GM12878 (cell line): ENCODE measurements around the gene PTCD3. TPM values are rescaled to one million over a fixed set of nuclear protein-coding genes. Genes with fewer than 3 reads are reported as not detected.

Source experiments
- ATAC-seq: fragments of 200-7000 bp; cut with Tn5 transposase; 3 replicates; pipeline ENCODE4 v1.9.1; 2020; ENCODE audit warnings: mild to moderate bottlenecking, moderate library complexity
- BruUV-seq: library from RNA; stranded (reverse); fragments of 400-500 nt; replicated peaks from 2 replicates; lab custom pipeline; 2021; lab: Mats Ljungman, UMichigan
- CTCF ChIA-PET: fragments of 300-600 bp; sonication (Branson Sonifier 250); formaldehyde crosslinking; extraction: SDS; loops from one replicate; lab custom pipeline; 2021; ENCODE audit warnings: inconsistent platforms; lab: Yijun Ruan, JAX
- POLR2A ChIA-PET: fragments of 350-600 bp; formaldehyde crosslinking; extraction: SDS; loops from one replicate; lab custom pipeline; 2021; ENCODE audit warnings: inconsistent platforms; lab: Charles Lee
- RAD21 ChIA-PET: fragments of 300-600 bp; sonication (Branson Sonifier 250); formaldehyde crosslinking; loops from one replicate; lab custom pipeline; 2023; ENCODE audit warnings: antibody characterized with exemption; ENCODE audit not compliant: unreplicated experiment; lab: Charles Lee
- SMC1A ChIA-PET: fragments of 300-600 bp; sonication (Branson Sonifier 250); formaldehyde crosslinking; loops from one replicate; lab custom pipeline; 2023; ENCODE audit not compliant: unreplicated experiment, uncharacterized antibody; lab: Charles Lee
- DNase-seq: peaks from one replicate; pipeline ENCODE4 v3.0.0-alpha.2; 2011; ENCODE audit warnings: low read depth, low spot score
- FAIRE-seq: peaks from 3 replicates; lab custom pipeline; 2011; peaks lifted over from hg19 to GRCh38; lab: Jason Lieb, UNC
- H2AFZ ChIP-seq: 2 replicates; pipeline ENCODE4 v1.6.0; 2011; ENCODE audit warnings: low read depth, low read length, control low read depth; ENCODE audit not compliant: control insufficient read depth
- H3K27ac ChIP-seq: 2 replicates; pipeline ENCODE4 v1.5.1; 2011; ENCODE audit warnings: control low read depth; ENCODE audit not compliant: control insufficient read depth, insufficient read depth
- H3K27me3 ChIP-seq, 2 experiments: replicated peaks in 1 of 2; 2 replicates each; pipeline versions ENCODE4 v1.6.0 to v1.6.1; 2011; ENCODE audit warnings: low read length in 1 of 2; ENCODE audit not compliant: control insufficient read depth in 2 of 2, insufficient read depth in 2 of 2
- H3K36me3 ChIP-seq, 2 experiments: 2 replicates each; pipeline ENCODE4 v1.5.1; 2011; ENCODE audit warnings: low read length in 1 of 2; ENCODE audit not compliant: control insufficient read depth in 2 of 2, insufficient read depth in 2 of 2
- H3K4me1 ChIP-seq: 2 replicates; pipeline ENCODE4 v1.6.1; 2011; ENCODE audit warnings: mild to moderate bottlenecking, low read length, moderate library complexity, mixed read lengths; ENCODE audit not compliant: control insufficient read depth, insufficient read depth
- H3K4me2 ChIP-seq: 2 replicates; pipeline ENCODE4 v1.6.0; 2011; ENCODE audit warnings: control low read depth; ENCODE audit not compliant: control insufficient read depth, insufficient read depth
- H3K4me3 ChIP-seq: fragments of 200-600 bp; sonication (generic); 2 replicates; pipeline ENCODE4 v1.5.1; 2016
- H3K79me2 ChIP-seq: 2 replicates; pipeline ENCODE4 v1.6.0; 2011; ENCODE audit warnings: low read length; ENCODE audit not compliant: control insufficient read depth, insufficient read depth
- H3K9ac ChIP-seq: 2 replicates; pipeline ENCODE4 v1.8.0; 2011; ENCODE audit warnings: low read length, control low read depth, mixed read lengths; ENCODE audit not compliant: control insufficient read depth, insufficient read depth
- H3K9me3 ChIP-seq: replicated peaks from 3 replicates; pipeline ENCODE4 v1.5.1; 2011; ENCODE audit warnings: mild to moderate bottlenecking, low read length; ENCODE audit not compliant: control insufficient read depth, insufficient read depth
- H4K20me1 ChIP-seq: 2 replicates; pipeline ENCODE4 v1.6.0; 2011; ENCODE audit not compliant: control insufficient read depth, insufficient read depth
- ATF7 ChIP-seq: fragments of 450-650 bp; IDR thresholded peaks from 2 replicates; pipeline ENCODE4 v1.6.1; 2016; ENCODE audit warnings: low read depth, mild to moderate bottlenecking
- CREB1 ChIP-seq: IDR thresholded peaks from 2 replicates; pipeline ENCODE4 v1.6.1; 2012; ENCODE audit warnings: low read depth, mild to moderate bottlenecking, inconsistent platforms
- DPF2 ChIP-seq: fragments of 450-650 bp; IDR thresholded peaks from 2 replicates; pipeline ENCODE4 v1.6.1; 2017; ENCODE audit warnings: mild to moderate bottlenecking
- KAT2A ChIP-seq: conservative IDR thresholded peaks from 2 replicates; pipeline ENCODE4 v1.6.1; 2011; ENCODE audit warnings: low read depth, low read length; ENCODE audit not compliant: control insufficient read depth
- NR2F1 ChIP-seq: fragments of 450-650 bp; conservative IDR thresholded peaks from 2 replicates; pipeline ENCODE4 v1.6.1; 2017; ENCODE audit warnings: mild to moderate bottlenecking
- RUNX3 ChIP-seq: IDR thresholded peaks from 2 replicates; pipeline ENCODE4 v1.6.1; 2012; ENCODE audit warnings: low read length, inconsistent platforms
- SMAD1 ChIP-seq: fragments of 450-650 bp; IDR thresholded peaks from 2 replicates; pipeline ENCODE4 v1.6.1; 2018; ENCODE audit warnings: mild to moderate bottlenecking, low read depth; ENCODE audit not compliant: partially characterized antibody
- TBL1XR1 ChIP-seq: IDR thresholded peaks from 2 replicates; pipeline ENCODE4 v1.6.1; 2012; ENCODE audit warnings: low read depth, low read length, improper control_type of control experiment
- TCF7 ChIP-seq: IDR thresholded peaks from 2 replicates; pipeline ENCODE4 v1.6.1; 2014; ENCODE audit warnings: antibody characterized with exemption, borderline replicate concordance
- ZNF384 ChIP-seq: IDR thresholded peaks from 2 replicates; pipeline ENCODE4 v1.6.1; 2012; ENCODE audit warnings: low read depth, mild to moderate bottlenecking, low read length, improper control_type of control experiment, borderline replicate concordance
- WGBS: methylation state at CpG from one replicate; pipeline ENCODE4 v1.1.6; 2016; ENCODE audit warnings: low lambda C conversion rate; ENCODE audit not compliant: insufficient replicate concordance, insufficient coverage; ENCODE audit errors: missing lambda C conversion rate; 5-methylcytosine and 5-hydroxymethylcytosine counted together
- in situ Hi-C: fragments of 300-500 bp; cut with MboI; formaldehyde crosslinking; loops from 9 replicates; pipeline ENCODE4 v1.14.3; 2018; ENCODE audit warnings: mixed read lengths
- intact Hi-C: fragments of 100-400 bp; cut with micrococcal nuclease; formaldehyde crosslinking; loops from one replicate; pipeline ENCODE4 v1.14.2; 2022; ENCODE audit not compliant: unreplicated experiment
- polyA plus RNA-seq, 11 experiments: library from polyadenylated mRNA; depleted of rRNA in 4 of 11; unstranded in 6 of 11; stranded (reverse) in 5 of 11; fragments of >200 nt; fragmentation: Nextera tagmentation in 4 of 11; fragmentation: Illumina TruSeq in 1 of 11; extraction: Ambion mirVana in 4 of 11; extraction: Trizol in 1 of 11; gene quantifications; 1 replicate in 1 of 11; 2 replicates in 10 of 11; pipeline versions ENCODE4 v1.2.1 to v1.2.3, GENCODE V29; 2011 to 2016; ENCODE audit warnings: inconsistent platforms in 2 of 11, missing spikeins in 2 of 11, low read depth in 1 of 11
- total RNA-seq, 4 experiments: library from RNA; depleted of rRNA in 3 of 4; stranded (reverse); fragments of >200 nt in 3 of 4; fragmentation: Illumina TruSeq in 1 of 4; extraction: Trizol in 1 of 4; gene quantifications; 2 replicates each; pipeline versions ENCODE4 v1.2.1 to v1.2.3, GENCODE V29; 2013 to 2021
- TF ChIP-seq, protein P1 (sequence below): fragments of 150-350 bp; IDR thresholded peaks from 2 replicates; pipeline ENCODE4 v1.6.1; 2014; ENCODE audit warnings: mild to moderate bottlenecking, low read depth, low read length
- TF ChIP-seq, protein P2 (sequence below): fragments of 450-650 bp; IDR thresholded peaks from 2 replicates; pipeline ENCODE4 v1.6.1; 2018; ENCODE audit warnings: borderline replicate concordance, mild to moderate bottlenecking; ENCODE audit not compliant: partially characterized antibody
- TF ChIP-seq, protein P3 (sequence below): fragments of 450-650 bp; IDR thresholded peaks from 2 replicates; pipeline ENCODE4 v1.6.1; 2018; ENCODE audit warnings: mild to moderate bottlenecking, low read depth, moderate library complexity; ENCODE audit not compliant: partially characterized antibody
- TF ChIP-seq, protein P4 (sequence below): fragments of 450-650 bp; formaldehyde crosslinking; IDR thresholded peaks from 2 replicates; pipeline ENCODE4 v1.4.0; 2020; ENCODE audit warnings: mild to moderate bottlenecking, moderate library complexity

Gene PTCD3
- total and polyA plus RNA-seq, 10 of the 15 experiments (the other 5 are each of a cell fraction or from before 2014, with no cell fraction given) = 44.7 to 177 (median 127) TPM

DNA sequence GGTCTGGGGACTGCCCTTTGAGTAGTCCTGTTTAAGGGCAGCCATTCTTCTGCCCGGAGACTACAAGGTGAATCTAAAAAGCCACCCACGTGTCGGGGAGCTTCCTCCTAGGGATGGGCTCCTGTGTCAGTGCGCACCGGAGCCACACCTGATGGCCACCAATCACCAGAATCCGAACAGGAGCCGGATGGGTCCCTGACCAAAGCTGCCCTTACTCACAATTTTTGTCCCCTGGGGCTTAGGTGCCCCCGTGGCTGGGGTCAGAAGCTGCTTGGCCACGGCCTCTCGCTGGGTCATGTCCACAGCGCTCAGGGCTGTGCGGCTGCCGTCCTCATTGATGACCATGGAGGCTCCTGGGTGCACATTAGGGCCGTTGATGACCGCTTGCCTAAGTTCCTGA is 31.2 kb upstream of the PTCD3 start:
- ChIA-PET POLR2A (interaction anchor here (1.0 kb wide), 1 partner anchor 39 kb away, joined by 3 read pairs; no protein-coding TSS in a partner anchor), CTCF (interaction anchor here (6.5 to 12.2 kb wide), 2 partner anchors 185 to 251 kb away, joined by 154 to 458 read pairs; partner anchors contain the start of gene ST3GAL5), SMC1A (interaction anchor here (0.6 to 9.1 kb wide), 4 partner anchors 39 to 259 kb away, joined by 3 to 286 read pairs (median 61); partner anchors contain the start of gene ST3GAL5), RAD21 (interaction anchor here (1.5 kb wide), 1 partner anchor 187 kb away, joined by 5 read pairs; no protein-coding TSS in a partner anchor)
- Histone ChIP-seq H3K27me3 (no peaks in the 10 kb centered on the region), H3K79me2 (no peaks in the 10 kb centered on the region), H3K9ac (no peak overlapping the region), H3K4me1 (peaks cover 9% of the 10 kb centered on the region), H3K4me3 (no peak overlapping the region), H3K9me3 (no peaks in the 10 kb centered on the region; the same call in 2 of the 3 replicates), H3K36me3 (peaks cover 29 to 34% of the 10 kb centered on the region in 2 experiments), H3K4me2 (no peak overlapping the region), H3K27ac (no peak overlapping the region), H4K20me1 (no peaks in the 10 kb centered on the region), H2AFZ (no peak overlapping the region)
- ATAC-seq (no peak), FAIRE-seq (no peak), DNase-seq (no peak)
- in situ Hi-C loops = loop anchor here (5.0 to 10.0 kb wide), 3 partner anchors 52 to 340 kb away; no protein-coding TSS in a partner anchor
- 98% methylated on average over 15 of the region's 15 CpGs for WGBS
- intact Hi-C loops = no loop called here
- no TSS peak for BruUV-seq
- TF ChIP-seq SMAD1 (no peak), TBL1XR1 (no peak), TCF7 (no peak), ATF7 (no peak), CREB1 (no peak), DPF2 (no peak), ZNF384 (no peak), KAT2A (no peak), NR2F1 (no peak), RUNX3 (no peak)
- TF ChIP-seq, protein P1, sequence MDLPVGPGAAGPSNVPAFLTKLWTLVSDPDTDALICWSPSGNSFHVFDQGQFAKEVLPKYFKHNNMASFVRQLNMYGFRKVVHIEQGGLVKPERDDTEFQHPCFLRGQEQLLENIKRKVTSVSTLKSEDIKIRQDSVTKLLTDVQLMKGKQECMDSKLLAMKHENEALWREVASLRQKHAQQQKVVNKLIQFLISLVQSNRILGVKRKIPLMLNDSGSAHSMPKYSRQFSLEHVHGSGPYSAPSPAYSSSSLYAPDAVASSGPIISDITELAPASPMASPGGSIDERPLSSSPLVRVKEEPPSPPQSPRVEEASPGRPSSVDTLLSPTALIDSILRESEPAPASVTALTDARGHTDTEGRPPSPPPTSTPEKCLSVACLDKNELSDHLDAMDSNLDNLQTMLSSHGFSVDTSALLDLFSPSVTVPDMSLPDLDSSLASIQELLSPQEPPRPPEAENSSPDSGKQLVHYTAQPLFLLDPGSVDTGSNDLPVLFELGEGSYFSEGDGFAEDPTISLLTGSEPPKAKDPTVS = no peak
- TF ChIP-seq, protein P2, sequence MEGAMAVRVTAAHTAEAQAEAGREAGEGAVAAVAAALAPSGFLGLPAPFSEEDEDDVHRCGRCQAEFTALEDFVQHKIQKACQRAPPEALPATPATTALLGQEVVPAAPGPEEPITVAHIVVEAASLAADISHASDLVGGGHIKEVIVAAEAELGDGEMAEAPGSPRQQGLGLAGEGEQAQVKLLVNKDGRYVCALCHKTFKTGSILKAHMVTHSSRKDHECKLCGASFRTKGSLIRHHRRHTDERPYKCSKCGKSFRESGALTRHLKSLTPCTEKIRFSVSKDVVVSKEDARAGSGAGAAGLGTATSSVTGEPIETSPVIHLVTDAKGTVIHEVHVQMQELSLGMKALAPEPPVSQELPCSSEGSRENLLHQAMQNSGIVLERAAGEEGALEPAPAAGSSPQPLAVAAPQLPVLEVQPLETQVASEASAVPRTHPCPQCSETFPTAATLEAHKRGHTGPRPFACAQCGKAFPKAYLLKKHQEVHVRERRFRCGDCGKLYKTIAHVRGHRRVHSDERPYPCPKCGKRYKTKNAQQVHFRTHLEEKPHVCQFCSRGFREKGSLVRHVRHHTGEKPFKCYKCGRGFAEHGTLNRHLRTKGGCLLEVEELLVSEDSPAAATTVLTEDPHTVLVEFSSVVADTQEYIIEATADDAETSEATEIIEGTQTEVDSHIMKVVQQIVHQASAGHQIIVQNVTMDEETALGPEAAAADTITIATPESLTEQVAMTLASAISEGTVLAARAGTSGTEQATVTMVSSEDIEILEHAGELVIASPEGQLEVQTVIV = no peak
- TF ChIP-seq, protein P3, sequence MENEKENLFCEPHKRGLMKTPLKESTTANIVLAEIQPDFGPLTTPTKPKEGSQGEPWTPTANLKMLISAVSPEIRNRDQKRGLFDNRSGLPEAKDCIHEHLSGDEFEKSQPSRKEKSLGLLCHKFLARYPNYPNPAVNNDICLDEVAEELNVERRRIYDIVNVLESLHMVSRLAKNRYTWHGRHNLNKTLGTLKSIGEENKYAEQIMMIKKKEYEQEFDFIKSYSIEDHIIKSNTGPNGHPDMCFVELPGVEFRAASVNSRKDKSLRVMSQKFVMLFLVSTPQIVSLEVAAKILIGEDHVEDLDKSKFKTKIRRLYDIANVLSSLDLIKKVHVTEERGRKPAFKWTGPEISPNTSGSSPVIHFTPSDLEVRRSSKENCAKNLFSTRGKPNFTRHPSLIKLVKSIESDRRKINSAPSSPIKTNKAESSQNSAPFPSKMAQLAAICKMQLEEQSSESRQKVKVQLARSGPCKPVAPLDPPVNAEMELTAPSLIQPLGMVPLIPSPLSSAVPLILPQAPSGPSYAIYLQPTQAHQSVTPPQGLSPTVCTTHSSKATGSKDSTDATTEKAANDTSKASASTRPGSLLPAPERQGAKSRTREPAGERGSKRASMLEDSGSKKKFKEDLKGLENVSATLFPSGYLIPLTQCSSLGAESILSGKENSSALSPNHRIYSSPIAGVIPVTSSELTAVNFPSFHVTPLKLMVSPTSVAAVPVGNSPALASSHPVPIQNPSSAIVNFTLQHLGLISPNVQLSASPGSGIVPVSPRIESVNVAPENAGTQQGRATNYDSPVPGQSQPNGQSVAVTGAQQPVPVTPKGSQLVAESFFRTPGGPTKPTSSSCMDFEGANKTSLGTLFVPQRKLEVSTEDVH = no peak
- TF ChIP-seq, protein P4, sequence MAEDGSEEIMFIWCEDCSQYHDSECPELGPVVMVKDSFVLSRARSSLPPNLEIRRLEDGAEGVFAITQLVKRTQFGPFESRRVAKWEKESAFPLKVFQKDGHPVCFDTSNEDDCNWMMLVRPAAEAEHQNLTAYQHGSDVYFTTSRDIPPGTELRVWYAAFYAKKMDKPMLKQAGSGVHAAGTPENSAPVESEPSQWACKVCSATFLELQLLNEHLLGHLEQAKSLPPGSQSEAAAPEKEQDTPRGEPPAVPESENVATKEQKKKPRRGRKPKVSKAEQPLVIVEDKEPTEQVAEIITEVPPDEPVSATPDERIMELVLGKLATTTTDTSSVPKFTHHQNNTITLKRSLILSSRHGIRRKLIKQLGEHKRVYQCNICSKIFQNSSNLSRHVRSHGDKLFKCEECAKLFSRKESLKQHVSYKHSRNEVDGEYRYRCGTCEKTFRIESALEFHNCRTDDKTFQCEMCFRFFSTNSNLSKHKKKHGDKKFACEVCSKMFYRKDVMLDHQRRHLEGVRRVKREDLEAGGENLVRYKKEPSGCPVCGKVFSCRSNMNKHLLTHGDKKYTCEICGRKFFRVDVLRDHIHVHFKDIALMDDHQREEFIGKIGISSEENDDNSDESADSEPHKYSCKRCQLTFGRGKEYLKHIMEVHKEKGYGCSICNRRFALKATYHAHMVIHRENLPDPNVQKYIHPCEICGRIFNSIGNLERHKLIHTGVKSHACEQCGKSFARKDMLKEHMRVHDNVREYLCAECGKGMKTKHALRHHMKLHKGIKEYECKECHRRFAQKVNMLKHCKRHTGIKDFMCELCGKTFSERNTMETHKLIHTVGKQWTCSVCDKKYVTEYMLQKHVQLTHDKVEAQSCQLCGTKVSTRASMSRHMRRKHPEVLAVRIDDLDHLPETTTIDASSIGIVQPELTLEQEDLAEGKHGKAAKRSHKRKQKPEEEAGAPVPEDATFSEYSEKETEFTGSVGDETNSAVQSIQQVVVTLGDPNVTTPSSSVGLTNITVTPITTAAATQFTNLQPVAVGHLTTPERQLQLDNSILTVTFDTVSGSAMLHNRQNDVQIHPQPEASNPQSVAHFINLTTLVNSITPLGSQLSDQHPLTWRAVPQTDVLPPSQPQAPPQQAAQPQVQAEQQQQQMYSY (CRISPR knock-in tag) = no peak
